H1 (cell line): ENCODE results near the gene RASGEF1C. TPM values are rescaled to one million over a fixed set of nuclear protein-coding genes. Genes with fewer than 3 reads are reported as not detected.
A peak's percentile ranks its signal among the peaks of the same experiment; 100 is the strongest.

Source experiments
- CTCF ChIA-PET: fragments of 300-600 bp; sonication (Branson Sonifier 250); formaldehyde crosslinking; loops from one replicate; lab custom pipeline; 2021; ENCODE audit not compliant: partially characterized antibody; lab: Charles Lee
- POLR2A ChIA-PET: fragments of 300-600 bp; sonication (Branson Sonifier 250); formaldehyde crosslinking; loops from one replicate; lab custom pipeline; 2021; ENCODE audit warnings: inconsistent platforms; ENCODE audit not compliant: partially characterized antibody; lab: Charles Lee
- DNase-seq, 2 experiments: peaks; one replicate each; pipeline versions ENCODE4 v3.0.0 to v3.0.0-alpha.2; 2010 to 2022; ENCODE audit warnings: low spot score in 2 of 2, low read depth in 1 of 2, mixed read lengths in 1 of 2
- FAIRE-seq: peaks from 2 replicates; lab custom pipeline; 2011; peaks lifted over from hg19 to GRCh38; lab: Jason Lieb, UNC
- H2AFZ ChIP-seq: 2 replicates; pipeline ENCODE4 v1.8.1; 2012; ENCODE audit warnings: low read length, inconsistent platforms
- H2AK5ac ChIP-seq: 2 replicates; pipeline ENCODE4 v1.6.1; 2013; ENCODE audit warnings: low read depth, low read length
- H2BK120ac ChIP-seq: replicated peaks from 2 replicates; pipeline ENCODE3; 2013; ENCODE audit warnings: low read depth, low read length, inconsistent platforms
- H2BK12ac ChIP-seq: 2 replicates; pipeline ENCODE4 v1.6.1; 2013; ENCODE audit warnings: low read depth, low read length
- H2BK15ac ChIP-seq: 2 replicates; pipeline ENCODE4 v1.6.1; 2013; ENCODE audit warnings: low read length
- H2BK20ac ChIP-seq: 2 replicates; pipeline ENCODE4 v1.6.1; 2013; ENCODE audit warnings: low read length
- H2BK5ac ChIP-seq: 2 replicates; pipeline ENCODE4 v1.6.1; 2013; ENCODE audit warnings: low read depth, low read length
- H3K14ac ChIP-seq: 2 replicates; pipeline ENCODE4 v1.6.1; 2013; ENCODE audit warnings: inconsistent platforms; ENCODE audit not compliant: insufficient read length
- H3K18ac ChIP-seq: 2 replicates; pipeline ENCODE4 v1.6.1; 2013; ENCODE audit warnings: low read length; ENCODE audit errors: extremely low read depth
- H3K23ac ChIP-seq: 2 replicates; pipeline ENCODE4 v1.6.1; 2013; ENCODE audit warnings: inconsistent platforms; ENCODE audit not compliant: insufficient read length
- H3K23me2 ChIP-seq: 2 replicates; pipeline ENCODE4 v1.6.1; 2013; ENCODE audit warnings: low read depth, low read length
- H3K27ac ChIP-seq: 2 replicates; pipeline ENCODE4 v1.6.1; 2011; ENCODE audit warnings: low read depth, low read length, inconsistent platforms
- H3K27me3 ChIP-seq, 4 experiments: replicated peaks in 1 of 4; 1 replicate in 1 of 4; 2 replicates in 3 of 4; pipeline versions ENCODE4 v1.6.1 to v1.8.1; 2011 to 2013; ENCODE audit warnings: low read length in 3 of 4, mild to moderate bottlenecking in 3 of 4, inconsistent platforms in 2 of 4, mixed read lengths in 2 of 4, moderate library complexity in 1 of 4; ENCODE audit not compliant: control insufficient read depth in 3 of 4, insufficient read depth in 3 of 4; ENCODE audit errors: extremely low read depth in 1 of 4
- H3K36me3 ChIP-seq, 4 experiments: 2 replicates each; pipeline versions ENCODE4 v1.6.1 to v1.8.1; 2011 to 2013; ENCODE audit warnings: mild to moderate bottlenecking in 4 of 4, low read length in 3 of 4, moderate library complexity in 2 of 4, control low read depth in 1 of 4, inconsistent platforms in 1 of 4; ENCODE audit not compliant: insufficient read depth in 4 of 4, control insufficient read depth in 2 of 4
- H3K4ac ChIP-seq: replicated peaks from 2 replicates; pipeline ENCODE3; 2013; ENCODE audit warnings: low read length, low read depth, mixed read lengths, inconsistent platforms; ENCODE audit not compliant: insufficient read length
- H3K4me1 ChIP-seq, 4 experiments: replicated peaks in 1 of 4; 1 replicate in 1 of 4; 2 replicates in 3 of 4; pipeline versions ENCODE4 v1.6.1 to v1.8.1; 2011 to 2013; ENCODE audit warnings: low read length in 3 of 4, inconsistent platforms in 2 of 4, mixed read lengths in 1 of 4; ENCODE audit not compliant: insufficient read depth in 4 of 4, control insufficient read depth in 3 of 4
- H3K4me2 ChIP-seq, 2 experiments: 2 replicates each; pipeline versions ENCODE4 v1.6.1 to v1.8.1; 2011 to 2013; ENCODE audit warnings: low read depth in 2 of 2, low read length in 2 of 2, control low read depth in 1 of 2, inconsistent platforms in 1 of 2, mild to moderate bottlenecking in 1 of 2; ENCODE audit not compliant: insufficient read depth in 1 of 2
- H3K4me3 ChIP-seq, 4 experiments: fragments of 200-600, 300-600 bp in 1 of 4; sonication (generic), shearing (Covaris generic), sonication (Bioruptor Twin) in 1 of 4; 2 replicates each; pipeline versions ENCODE4 v1.5.1 to v1.8.1; 2011 to 2016; ENCODE audit warnings: low read length in 4 of 4, low read depth in 3 of 4, control low read depth in 2 of 4, inconsistent platforms in 2 of 4, mild to moderate bottlenecking in 2 of 4, mixed read lengths in 1 of 4, moderate library complexity in 1 of 4; ENCODE audit not compliant: insufficient read depth in 2 of 4; ENCODE audit errors: extremely low read depth in 1 of 4
- H3K56ac ChIP-seq: replicated peaks from 2 replicates; pipeline ENCODE3; 2013; ENCODE audit warnings: low read depth, mild to moderate bottlenecking, mixed read lengths, low read length, inconsistent platforms; ENCODE audit not compliant: insufficient read length
- H3K79me1 ChIP-seq: 2 replicates; pipeline ENCODE4 v1.6.1; 2013; ENCODE audit warnings: low read depth, low read length, control low read depth
- H3K79me2 ChIP-seq, 2 experiments: 2 replicates each; pipeline versions ENCODE4 v1.6.1 to v1.8.1; 2012 to 2013; ENCODE audit warnings: low read length in 2 of 2, mild to moderate bottlenecking in 2 of 2, inconsistent platforms in 1 of 2; ENCODE audit not compliant: insufficient read depth in 2 of 2, control insufficient read depth in 1 of 2
- H3K9ac ChIP-seq, 4 experiments: replicated peaks in 1 of 4; 1 replicate in 1 of 4; 2 replicates in 3 of 4; pipeline versions ENCODE4 v1.6.1 to v1.8.1; 2011 to 2013; ENCODE audit warnings: low read depth in 3 of 4, low read length in 3 of 4, control low read depth in 2 of 4, mild to moderate bottlenecking in 2 of 4, moderate library complexity in 2 of 4, inconsistent platforms in 1 of 4; ENCODE audit errors: extremely low read depth in 1 of 4
- H3K9me3 ChIP-seq, 2 experiments: 2 replicates each; pipeline versions ENCODE4 v1.6.1 to v1.8.1; 2012 to 2013; ENCODE audit warnings: mild to moderate bottlenecking in 2 of 2, moderate library complexity in 2 of 2, control low read depth in 1 of 2, inconsistent platforms in 1 of 2, low read depth in 1 of 2, low read length in 1 of 2, mixed read lengths in 1 of 2; ENCODE audit not compliant: insufficient read depth in 2 of 2
- H4K20me1 ChIP-seq, 2 experiments: replicated peaks in 1 of 2; 2 replicates each; pipeline versions ENCODE3 to v1.8.1; 2011 to 2013; ENCODE audit warnings: inconsistent platforms in 2 of 2, low read length in 2 of 2, mild to moderate bottlenecking in 1 of 2; ENCODE audit not compliant: insufficient read depth in 2 of 2, control insufficient read depth in 1 of 2
- H4K5ac ChIP-seq: 2 replicates; pipeline ENCODE4 v1.6.1; 2013; ENCODE audit warnings: low read length, low read depth, mixed read lengths, inconsistent platforms; ENCODE audit not compliant: insufficient read length
- H4K8ac ChIP-seq: 2 replicates; pipeline ENCODE4 v1.8.0; 2013; ENCODE audit warnings: mild to moderate bottlenecking, moderate library complexity, low read length, inconsistent platforms; ENCODE audit not compliant: insufficient read depth; ENCODE audit errors: extremely low read depth
- H4K91ac ChIP-seq: replicated peaks from 2 replicates; pipeline ENCODE3; 2013; ENCODE audit warnings: low read length, mixed read lengths, inconsistent platforms; ENCODE audit not compliant: insufficient read length
- ATF2 ChIP-seq: IDR thresholded peaks from 2 replicates; pipeline ENCODE4 v1.6.1; 2012; ENCODE audit warnings: low read length, inconsistent platforms
- GABPA ChIP-seq: IDR thresholded peaks from 2 replicates; pipeline ENCODE4 v1.6.1; 2011; ENCODE audit warnings: mild to moderate bottlenecking, low read length, moderate library complexity, borderline replicate concordance; ENCODE audit not compliant: insufficient read depth
- JUN ChIP-seq: IDR thresholded peaks from 2 replicates; pipeline ENCODE4 v1.6.1; 2011; ENCODE audit warnings: low read depth, mild to moderate bottlenecking, improper control_type of control experiment, low read length
- JUND ChIP-seq: IDR thresholded peaks from 2 replicates; pipeline ENCODE4 v1.6.1; 2011; ENCODE audit warnings: mild to moderate bottlenecking, improper control_type of control experiment, low read length
- KDM5A ChIP-seq: fragments of 200-600 bp; IDR thresholded peaks from 2 replicates; pipeline ENCODE4 v1.7.1; 2012; ENCODE audit warnings: mild to moderate bottlenecking, low read length, inconsistent platforms, mixed read lengths
- RAD21 ChIP-seq, 2 experiments: IDR thresholded peaks in 1 of 2; conservative IDR thresholded peaks in 1 of 2; 2 replicates each; pipeline ENCODE4 v1.6.1; 2011; ENCODE audit warnings: low read depth in 2 of 2, low read length in 2 of 2, improper control_type of control experiment in 1 of 2, inconsistent platforms in 1 of 2, mild to moderate bottlenecking in 1 of 2, moderate library complexity in 1 of 2
- SRF ChIP-seq: IDR thresholded peaks from 2 replicates; pipeline ENCODE4 v1.6.1; 2011; ENCODE audit warnings: mild to moderate bottlenecking, low read depth, low read length, moderate library complexity
- USF2 ChIP-seq: IDR thresholded peaks from 2 replicates; pipeline ENCODE4 v1.6.1; 2011; ENCODE audit warnings: low read length, improper control_type of control experiment
- WGBS, 2 experiments: shearing (Covaris generic) in 1 of 2; methylation state at CpG; one replicate each; pipeline versions ENCODE4 v1.1.6 to v1.1.7; 2013 to 2015; ENCODE audit warnings: low lambda C conversion rate in 2 of 2, mixed read lengths in 2 of 2, inconsistent platforms in 1 of 2, low coverage in 1 of 2, missing lambda C conversion rate in 1 of 2; ENCODE audit not compliant: insufficient replicate concordance in 2 of 2, insufficient coverage in 1 of 2, insufficient read length in 1 of 2; ENCODE audit errors: extremely low coverage in 1 of 2, missing lambda C conversion rate in 1 of 2; 5-methylcytosine and 5-hydroxymethylcytosine counted together
- polyA plus RNA-seq, 7 experiments: library from polyadenylated mRNA; depleted of rRNA in 3 of 7; stranded (reverse) in 5 of 7; unstranded in 2 of 7; fragments of >200 nt in 5 of 7; fragments of 200-250 nt in 2 of 7; gene quantifications; 1 replicate in 5 of 7; 2 replicates in 1 of 7; 4 replicates in 1 of 7; pipeline versions ENCODE4 v1.2.1 to v1.2.3, GENCODE V29; 2011 to 2013; ENCODE audit warnings: missing spikeins in 2 of 7, mixed read lengths in 2 of 7
- total RNA-seq: library from RNA; stranded (reverse); fragmentation: NEBNext Ultra II Directional; extraction: Animal tissue kit (Norgen Biotek cat#: 25700); gene quantifications from 2 replicates; pipeline ENCODE4 v1.2.1, GENCODE V29; 2021

The RASGEF1C gene
- total and polyA plus RNA-seq, 2 of the 8 experiments (the other 6 are each of a cell fraction or from before 2014, with no cell fraction given), result 0.26 to 0.61 TPM

GRCh38 chr5:180213256-180213600 is 4.2 kb upstream of the RASGEF1C start:
- POLR2A ChIA-PET, result interaction anchor here (1.5 kb wide), 1 partner anchor 9 kb away, joined by 4 read pairs; no protein-coding TSS in a partner anchor
- Histone ChIP-seq H3K79me1 (no peaks in the 10 kb centered on the region), H3K4me1 (peaks cover 0 to 4% (median 2%) of the 10 kb centered on the region in 4 experiments; a peak in 4 of 7 replicates), H3K18ac (no peak overlapping the region), H3K79me2 (no peaks in the 10 kb centered on the region), H3K9ac (no peak overlapping the region), H3K27ac (no peak overlapping the region), H3K36me3 (no peaks in the 10 kb centered on the region), H2BK120ac (no peak overlapping the region), H3K27me3 (peaks cover 2 to 17% (median 8%) of the 10 kb centered on the region in 4 experiments; a peak in 6 of 7 replicates), H3K4ac (no peak overlapping the region), H2BK12ac (0 out of 2 replicates have a peak overlapping the region, but pooled peaks have one; percentile 77), H2BK5ac (peak overlapping the region; percentile 37; the same call in 1 of the 2 replicates), H2BK20ac (no peak overlapping the region), H3K23me2 (peaks cover 10% of the 10 kb centered on the region), H2BK15ac (no peak overlapping the region), H4K8ac (no peak overlapping the region), H4K20me1 (peaks cover 0 to 11% of the 10 kb centered on the region in 2 experiments), H3K9me3 (peaks cover 2 to 4% of the 10 kb centered on the region in 2 experiments; a peak in 1 of 4 replicates), H3K4me3 (no peak overlapping the region), H2AFZ (no peak overlapping the region), H3K14ac (peak overlapping the region; percentile 43), H2AK5ac (peak overlapping the region; percentile 86; the same call in 1 of the 2 replicates), H4K91ac (peak overlapping the region; percentile 27), H3K56ac (no peak overlapping the region), H4K5ac (no peak overlapping the region), H3K4me2 (no peak overlapping the region), H3K23ac (no peak overlapping the region)
- WGBS, 2 experiments, result 89% methylated on average over 4 of the region's 4 CpGs; no CpG with 5 or more reads in 1 of the 2 experiments
- CTCF ChIA-PET, result interaction anchor here (1.2 to 6.5 kb wide), 2 partner anchors 16 to 393 kb away, joined by 4 to 61 read pairs; no protein-coding TSS in a partner anchor
- no peak for FAIRE-seq
- DNase-seq, result no peak
- TF ChIP-seq JUN (no peak), GABPA (no peak), SRF (no peak), KDM5A (no peak), ATF2 (no peak), USF2 (no peak), JUND (no peak), RAD21 (IDR thresholded peaks at IDR 0.05 in 1 of 2, conservative IDR thresholded peaks at IDR 0.05 in 1 of 2; ENCODE audit: low read depth in 2 of 2, low read length in 2 of 2) (no peak)
